ENCODE measurements around the gene FAM20A. TPM values are rescaled to one million over a fixed set of nuclear protein-coding genes. Genes with fewer than 3 reads are reported as not detected.

FAM20A gene
- total RNA-seq, 2 experiments from 2014 or later = not detected

DNA sequence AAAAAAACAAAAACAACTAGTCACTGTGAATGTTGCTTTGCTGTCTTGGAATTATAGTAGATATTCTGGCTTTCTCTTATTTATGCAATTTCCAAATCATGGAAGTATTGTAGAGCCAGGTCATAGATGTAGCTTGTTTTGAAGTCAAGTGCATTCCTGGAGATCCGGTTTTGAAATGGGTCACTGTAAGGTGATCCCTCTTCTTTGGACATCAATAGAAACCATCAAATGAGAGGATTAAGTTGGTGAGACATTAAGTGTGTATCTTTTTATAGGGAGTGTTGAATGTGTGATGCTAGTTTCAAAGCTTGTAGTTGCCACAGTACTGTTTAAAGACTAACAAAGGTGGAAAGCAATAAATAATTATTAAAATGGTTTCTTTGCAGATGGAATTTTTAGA lies 84.4 kb downstream of the FAM20A start:
- Histone ChIP-seq H3K4me1 (ENCODE audit: insufficient read depth, low read length) (peaks cover 11% of the 10 kb centered on the region), H3K9me3 (ENCODE audit: control insufficient read depth in 1 of 2, insufficient read depth in 1 of 2, low read length in 2 of 2) (no peaks in the 10 kb centered on the region), H3K4me3 (ENCODE audit: low read length) (no peak overlapping the region), H3K27ac (ENCODE audit: low read depth in 1 of 2, low read length in 2 of 2) (no peak overlapping the region), H3K36me3 (ENCODE audit: insufficient read depth, low read length) (peaks cover 44% of the 10 kb centered on the region), H3K27me3 (ENCODE audit: control insufficient read depth in 1 of 2, insufficient read depth in 2 of 2, low read length in 2 of 2) (no peaks in the 10 kb centered on the region)
- Mint-ChIP-seq H3K36me3 (ENCODE audit: low read depth) (peaks cover 75% of the 10 kb centered on the region), H3K4me1 (ENCODE audit: low read depth) (peaks cover 72% of the 10 kb centered on the region), H3K9me3 (no peaks in the 10 kb centered on the region), H3K4me3 (no peak overlapping the region), H3K27ac (no peak overlapping the region), H3K27me3 (no peaks in the 10 kb centered on the region)
- TF ChIP-seq, protein P1, sequence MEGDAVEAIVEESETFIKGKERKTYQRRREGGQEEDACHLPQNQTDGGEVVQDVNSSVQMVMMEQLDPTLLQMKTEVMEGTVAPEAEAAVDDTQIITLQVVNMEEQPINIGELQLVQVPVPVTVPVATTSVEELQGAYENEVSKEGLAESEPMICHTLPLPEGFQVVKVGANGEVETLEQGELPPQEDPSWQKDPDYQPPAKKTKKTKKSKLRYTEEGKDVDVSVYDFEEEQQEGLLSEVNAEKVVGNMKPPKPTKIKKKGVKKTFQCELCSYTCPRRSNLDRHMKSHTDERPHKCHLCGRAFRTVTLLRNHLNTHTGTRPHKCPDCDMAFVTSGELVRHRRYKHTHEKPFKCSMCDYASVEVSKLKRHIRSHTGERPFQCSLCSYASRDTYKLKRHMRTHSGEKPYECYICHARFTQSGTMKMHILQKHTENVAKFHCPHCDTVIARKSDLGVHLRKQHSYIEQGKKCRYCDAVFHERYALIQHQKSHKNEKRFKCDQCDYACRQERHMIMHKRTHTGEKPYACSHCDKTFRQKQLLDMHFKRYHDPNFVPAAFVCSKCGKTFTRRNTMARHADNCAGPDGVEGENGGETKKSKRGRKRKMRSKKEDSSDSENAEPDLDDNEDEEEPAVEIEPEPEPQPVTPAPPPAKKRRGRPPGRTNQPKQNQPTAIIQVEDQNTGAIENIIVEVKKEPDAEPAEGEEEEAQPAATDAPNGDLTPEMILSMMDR (IDR thresholded peaks at IDR 0.05) = no peak
- intact Hi-C loops (cut with DNase I, micrococcal nuclease) = no loop called here
- ATAC-seq (ENCODE audit: poor library complexity) = no peak
- no peak for DNase-seq
- POLR2A ChIA-PET = no interaction called here
- CTCF ChIA-PET = no interaction called here

DNA sequence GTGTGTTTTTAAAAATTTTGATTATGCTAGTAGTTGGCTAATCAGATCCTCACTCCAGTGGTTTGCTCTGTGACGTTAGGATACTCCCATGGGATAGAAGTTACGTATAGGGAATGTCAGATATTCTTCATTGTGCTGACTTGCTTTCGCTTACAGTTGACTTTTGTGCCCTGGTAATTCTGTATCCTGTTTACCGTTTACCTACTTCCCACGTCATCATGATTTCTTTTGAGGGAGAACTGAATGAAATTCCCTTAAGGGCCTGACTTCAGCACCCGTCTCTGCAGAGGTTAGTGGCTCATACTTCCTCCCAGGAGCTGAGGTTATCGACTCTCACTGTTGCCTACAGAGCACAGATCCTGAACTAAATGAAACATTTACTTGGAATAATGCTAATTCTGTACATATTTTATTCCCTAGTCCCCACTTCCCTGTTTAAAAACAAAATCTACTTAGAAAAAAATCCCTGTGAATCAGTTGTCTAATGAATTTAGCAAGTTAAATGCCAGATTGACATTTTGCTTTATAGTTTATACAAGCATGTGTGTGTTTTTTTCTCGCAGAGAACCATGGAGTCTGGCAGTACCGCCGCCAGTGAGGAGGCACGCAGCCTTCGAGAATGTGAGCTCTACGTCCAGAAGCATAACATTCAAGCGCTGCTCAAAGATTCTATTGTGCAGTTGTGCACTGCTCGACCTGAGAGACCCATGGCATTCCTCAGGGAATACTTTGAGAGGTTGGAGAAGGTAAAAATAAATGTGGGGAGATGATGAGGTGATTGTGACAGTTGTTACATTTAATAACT lies 86.1 kb downstream of the FAM20A start:
- Mint-ChIP-seq H3K36me3 (ENCODE audit: low read depth) (peaks cover 69% of the 10 kb centered on the region), H3K27ac (peak overlapping the region; percentile 99), H3K9me3 (no peaks in the 10 kb centered on the region), H3K4me1 (ENCODE audit: low read depth) (peaks cover 70% of the 10 kb centered on the region), H3K27me3 (no peaks in the 10 kb centered on the region), H3K4me3 (peak overlapping the region; percentile 97)
- intact Hi-C loops (cut with DNase I, micrococcal nuclease) = loop anchor here in 1 of 2 experiments (5.0 kb wide), 2 partner anchors 268 to 798 kb away; partner anchors contain the start of genes AMZ2 and NOL11
- Histone ChIP-seq H3K27me3 (ENCODE audit: control insufficient read depth in 1 of 2, insufficient read depth in 2 of 2, low read length in 2 of 2) (no peaks in the 10 kb centered on the region), H3K27ac (ENCODE audit: low read depth in 1 of 2, low read length in 2 of 2) (no peak overlapping the region), H3K4me1 (ENCODE audit: insufficient read depth, low read length) (peaks cover 17% of the 10 kb centered on the region), H3K4me3 (ENCODE audit: low read length) (no peak overlapping the region), H3K9me3 (ENCODE audit: control insufficient read depth in 1 of 2, insufficient read depth in 1 of 2, low read length in 2 of 2) (no peaks in the 10 kb centered on the region), H3K36me3 (ENCODE audit: insufficient read depth, low read length) (peaks cover 44% of the 10 kb centered on the region)
- CTCF ChIA-PET = no interaction called here
- ATAC-seq (ENCODE audit: poor library complexity) (no peak), DNase-seq (no peak)
- TF ChIP-seq, protein P1 (IDR thresholded peaks at IDR 0.05) = no peak
- POLR2A ChIA-PET = no interaction called here

DNA sequence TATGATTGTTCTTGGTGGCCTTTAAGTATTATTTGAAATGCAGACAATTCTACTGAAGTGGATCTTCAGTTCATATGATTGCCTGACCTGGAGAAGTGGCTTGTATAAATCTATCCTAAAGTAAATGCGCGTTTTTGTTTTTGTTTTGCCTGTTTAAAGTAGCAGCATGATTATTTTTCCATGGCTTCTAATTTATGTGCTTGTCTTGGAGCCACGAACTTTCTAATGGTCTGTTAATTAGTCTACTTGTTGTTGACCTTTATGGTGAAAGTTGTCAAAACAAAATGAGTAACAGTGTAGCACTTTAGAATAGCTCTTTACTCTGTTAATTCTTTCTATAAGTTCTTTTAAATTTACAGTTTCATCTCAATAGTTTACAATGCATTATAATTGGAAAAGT lies 87.2 kb downstream of the FAM20A start:
- Histone ChIP-seq H3K4me3 (ENCODE audit: low read length) (peak overlapping the region; percentile 80), H3K27ac (ENCODE audit: low read depth in 1 of 2, low read length in 2 of 2) (no peak overlapping the region), H3K27me3 (ENCODE audit: control insufficient read depth in 1 of 2, insufficient read depth in 2 of 2, low read length in 2 of 2) (no peaks in the 10 kb centered on the region), H3K9me3 (ENCODE audit: control insufficient read depth in 1 of 2, insufficient read depth in 1 of 2, low read length in 2 of 2) (no peaks in the 10 kb centered on the region), H3K4me1 (ENCODE audit: insufficient read depth, low read length) (peaks cover 17% of the 10 kb centered on the region), H3K36me3 (ENCODE audit: insufficient read depth, low read length) (peaks cover 35% of the 10 kb centered on the region)
- Mint-ChIP-seq H3K27me3 (no peaks in the 10 kb centered on the region), H3K4me1 (ENCODE audit: low read depth) (peaks cover 59% of the 10 kb centered on the region), H3K4me3 (peak overlapping the region; percentile 97), H3K27ac (peak overlapping the region; percentile 99), H3K9me3 (no peaks in the 10 kb centered on the region), H3K36me3 (ENCODE audit: low read depth) (peaks cover 58% of the 10 kb centered on the region)
- no peak for DNase-seq
- CTCF ChIA-PET = no interaction called here
- TF ChIP-seq, protein P1 (IDR thresholded peaks at IDR 0.05) = no peak
- intact Hi-C loops (cut with DNase I, micrococcal nuclease) = loop anchor here (2.0 to 5.0 kb wide), 3 partner anchors 17 to 797 kb away; partner anchors contain the start of genes AMZ2 (in 1 of the 2) and NOL11 (in 1 of the 2)
- POLR2A ChIA-PET = interaction anchor here (3.4 kb wide), 1 partner anchor 17 kb away, joined by 23 read pairs; no protein-coding TSS in a partner anchor
- ATAC-seq (ENCODE audit: poor library complexity) = no peak

All from CD4-positive, alpha-beta T cell (primary cell).